Activated CD4-positive, alpha-beta T cell treated with anti-CD3 and anti-CD28 coated beads, Interleukin-2, Interleukin-6, amounts not matched to agents 100 ng/mL and 50 ng/mL, durations not matched to agents 16 hours and 8 hours (primary cell): ENCODE data around the gene MSLN.

ENCODE experiments used
- DNase-seq: peaks from one replicate; pipeline ENCODE4 v3.0.0-alpha.2; 2020

The MSLN gene

GRCh38 chr16:813916-814412 is 53.4 kb downstream of the MSLN start:
- no peak for DNase-seq

GRCh38 chr16:814974-815373 is 54.4 kb downstream of the MSLN start:
- DNase-seq = no peak

- no peak for DNase-seq
Observed at GRCh38 chr16:815861-816260, 55.3 kb downstream of the MSLN start.

- DNase-seq = no peak
Observed at GRCh38 chr16:817001-817906, 56.7 kb downstream of the MSLN start.

GRCh38 chr16:818132-818531 is 57.6 kb downstream of the MSLN start:
- no peak for DNase-seq
